Keratinocyte (primary cell): ENCODE results near the gene PRRC1. TPM values are rescaled to one million over a fixed set of nuclear protein-coding genes. Genes with fewer than 3 reads are reported as not detected.

Experiments used
- DNase-seq: peaks from one replicate; pipeline ENCODE4 v3.0.0-alpha.2; 2011; ENCODE audit warnings: low read depth, missing footprints, low spot score
- FAIRE-seq: peaks from 2 replicates; lab custom pipeline; 2011; peaks lifted over from hg19 to GRCh38; lab: Jason Lieb, UNC
- H2AFZ ChIP-seq: 2 replicates; pipeline ENCODE4 v1.6.0; 2012; ENCODE audit warnings: low read length, control low read depth, inconsistent platforms; ENCODE audit not compliant: control insufficient read depth
- H3K27ac ChIP-seq: 2 replicates; pipeline ENCODE4 v1.5.1; 2011; ENCODE audit warnings: low read length; ENCODE audit not compliant: control insufficient read depth, insufficient read depth
- H3K27me3 ChIP-seq: 3 replicates; pipeline ENCODE4 v1.6.0; 2011; ENCODE audit warnings: low read length; ENCODE audit not compliant: control insufficient read depth, insufficient read depth; ENCODE audit errors: extremely low read depth
- H3K36me3 ChIP-seq, 2 experiments: 2 replicates in 1 of 2; 3 replicates in 1 of 2; pipeline ENCODE4 v1.5.1; 2011; ENCODE audit warnings: low read length in 2 of 2, mild to moderate bottlenecking in 1 of 2; ENCODE audit not compliant: control insufficient read depth in 2 of 2, insufficient read depth in 2 of 2; ENCODE audit errors: extremely low read depth in 1 of 2
- H3K4me1 ChIP-seq: 3 replicates; pipeline ENCODE4 v1.5.1; 2011; ENCODE audit warnings: low read length; ENCODE audit not compliant: control insufficient read depth, insufficient read depth; ENCODE audit errors: extremely low read depth
- H3K4me2 ChIP-seq: 3 replicates; pipeline ENCODE4 v1.6.0; 2011; ENCODE audit warnings: low read depth, low read length; ENCODE audit not compliant: control insufficient read depth, insufficient read depth; ENCODE audit errors: extremely low read depth
- H3K4me3 ChIP-seq, 3 experiments: fragments of 200-600 bp in 1 of 3; sonication (generic) in 1 of 3; 2 replicates in 2 of 3; 3 replicates in 1 of 3; pipeline ENCODE4 v1.5.1; 2011 to 2016; ENCODE audit warnings: low read length in 3 of 3, mild to moderate bottlenecking in 3 of 3, control low read depth in 2 of 3, inconsistent platforms in 1 of 3, low read depth in 1 of 3, mixed read lengths in 1 of 3, mixed run types in 1 of 3, moderate library complexity in 1 of 3; ENCODE audit not compliant: control insufficient read depth in 2 of 3, insufficient read depth in 2 of 3; ENCODE audit errors: extremely low read depth in 1 of 3
- H3K79me2 ChIP-seq: 2 replicates; pipeline ENCODE4 v1.6.0; 2012; ENCODE audit warnings: low read length; ENCODE audit not compliant: control insufficient read depth, insufficient read depth
- H3K9ac ChIP-seq: 3 replicates; pipeline ENCODE4 v1.6.0; 2011; ENCODE audit warnings: low read length; ENCODE audit not compliant: control insufficient read depth, insufficient read depth; ENCODE audit errors: extremely low read depth
- H3K9me1 ChIP-seq: 3 replicates; pipeline ENCODE4 v1.6.0; 2011; ENCODE audit warnings: low read length; ENCODE audit not compliant: control insufficient read depth, insufficient read depth; ENCODE audit errors: extremely low read depth
- H3K9me3 ChIP-seq: 2 replicates; pipeline ENCODE4 v1.5.1; 2012; ENCODE audit warnings: low read depth, low read length; ENCODE audit not compliant: control insufficient read depth
- H4K20me1 ChIP-seq: 3 replicates; pipeline ENCODE4 v1.6.0; 2011; ENCODE audit warnings: low read length; ENCODE audit not compliant: control insufficient read depth, insufficient read depth; ENCODE audit errors: extremely low read depth
- EZH2 ChIP-seq: IDR thresholded peaks from one replicate; pipeline ENCODE4 v1.6.1; 2012; ENCODE audit warnings: inconsistent platforms, mild to moderate bottlenecking, low read length, moderate library complexity
- dilution Hi-C: fragments of 300-500 bp; cut with MboI; formaldehyde crosslinking; loops from one replicate; pipeline ENCODE4 v1.7.0; 2020; ENCODE audit warnings: low sequenced_read_pairs; ENCODE audit not compliant: extremely low pct_ligation_motif_present
- polyA plus RNA-seq, 5 experiments: library from polyadenylated mRNA; depleted of rRNA in 3 of 5; stranded (reverse) in 3 of 5; stranded (forward) in 1 of 5; unstranded in 1 of 5; fragments of >200 nt; gene quantifications; 1 replicate in 1 of 5; 2 replicates in 3 of 5; 3 replicates in 1 of 5; pipeline versions ENCODE4 v1.2.1 to v1.2.3, GENCODE V29; 2011 to 2012; ENCODE audit warnings: missing spikeins in 2 of 5, low read depth in 1 of 5, low replicate concordance in 1 of 5
- TF ChIP-seq, protein P1 (sequence below), 3 experiments: IDR thresholded peaks in 1 of 3; conservative IDR thresholded peaks in 1 of 3; optimal IDR thresholded peaks in 1 of 3; 2 replicates in 2 of 3; 3 replicates in 1 of 3; pipeline versions ENCODE3 to v1.5.1; 2011; ENCODE audit warnings: low read length in 3 of 3, mild to moderate bottlenecking in 3 of 3, moderate library complexity in 2 of 3, control low read depth in 1 of 3, inconsistent platforms in 1 of 3; ENCODE audit not compliant: insufficient read depth in 2 of 3; ENCODE audit errors: extremely low read depth in 1 of 3

PRRC1 gene
- polyA plus RNA-seq, 1 donor (not counting 4 experiments of a cell fraction or from before 2014, with no cell fraction given), result 48.6 TPM

DNA sequence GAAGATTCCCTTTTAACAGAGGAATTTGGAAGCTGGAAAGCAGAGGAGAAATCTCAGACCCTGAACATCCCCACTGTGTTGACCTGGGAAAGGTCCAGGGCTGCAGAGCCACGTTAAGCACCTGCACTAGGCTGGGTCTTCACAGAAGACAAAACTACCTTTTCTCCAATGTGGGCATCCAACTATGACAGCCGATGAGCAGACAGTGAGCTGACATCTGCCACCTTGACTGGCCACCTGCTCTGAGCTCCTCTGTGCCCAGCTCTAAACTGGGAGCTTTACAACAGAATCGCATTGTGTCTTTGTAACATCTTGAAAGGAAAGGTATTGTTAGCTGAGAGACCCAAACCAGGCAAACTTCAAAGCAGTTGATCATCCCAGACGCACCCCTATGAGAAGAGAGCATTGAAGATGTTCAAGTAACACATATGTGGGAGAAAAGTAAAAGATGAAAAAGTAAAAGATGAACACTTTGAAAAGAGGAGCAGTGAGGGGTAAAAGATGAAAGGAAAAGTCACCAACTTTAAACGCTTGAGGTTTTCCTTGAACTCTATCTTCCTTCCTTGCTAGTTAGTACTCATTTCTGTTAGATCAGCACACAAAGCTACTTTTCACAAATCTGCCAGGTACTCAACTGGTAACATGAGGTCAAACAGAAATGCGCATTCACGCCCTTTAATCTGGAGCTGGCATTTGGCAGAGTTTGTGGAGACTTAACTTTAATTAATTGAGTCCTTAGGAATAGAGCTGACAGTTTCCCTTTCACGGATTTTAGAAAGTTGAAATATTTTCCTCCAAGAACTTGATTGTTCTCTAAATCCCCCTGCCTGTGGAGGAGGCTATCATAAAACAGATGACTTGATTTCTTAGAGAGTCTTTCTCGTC lies 78.3 kb downstream of the PRRC1 start:
- Histone ChIP-seq H3K4me3 (no peak overlapping the region), H3K9me3 (no peaks in the 10 kb centered on the region), H3K27ac (no peak overlapping the region), H3K4me1 (no peaks in the 10 kb centered on the region), H4K20me1 (no peaks in the 10 kb centered on the region), H2AFZ (no peak overlapping the region), H3K79me2 (no peaks in the 10 kb centered on the region), H3K9ac (no peak overlapping the region), H3K36me3 (no peaks in the 10 kb centered on the region), H3K27me3 (no peaks in the 10 kb centered on the region), H3K9me1 (no peaks in the 10 kb centered on the region), H3K4me2 (no peak overlapping the region)
- DNase-seq (no peak), FAIRE-seq (no peak)
- dilution Hi-C loops, result no loop called here
- TF ChIP-seq, protein P1, sequence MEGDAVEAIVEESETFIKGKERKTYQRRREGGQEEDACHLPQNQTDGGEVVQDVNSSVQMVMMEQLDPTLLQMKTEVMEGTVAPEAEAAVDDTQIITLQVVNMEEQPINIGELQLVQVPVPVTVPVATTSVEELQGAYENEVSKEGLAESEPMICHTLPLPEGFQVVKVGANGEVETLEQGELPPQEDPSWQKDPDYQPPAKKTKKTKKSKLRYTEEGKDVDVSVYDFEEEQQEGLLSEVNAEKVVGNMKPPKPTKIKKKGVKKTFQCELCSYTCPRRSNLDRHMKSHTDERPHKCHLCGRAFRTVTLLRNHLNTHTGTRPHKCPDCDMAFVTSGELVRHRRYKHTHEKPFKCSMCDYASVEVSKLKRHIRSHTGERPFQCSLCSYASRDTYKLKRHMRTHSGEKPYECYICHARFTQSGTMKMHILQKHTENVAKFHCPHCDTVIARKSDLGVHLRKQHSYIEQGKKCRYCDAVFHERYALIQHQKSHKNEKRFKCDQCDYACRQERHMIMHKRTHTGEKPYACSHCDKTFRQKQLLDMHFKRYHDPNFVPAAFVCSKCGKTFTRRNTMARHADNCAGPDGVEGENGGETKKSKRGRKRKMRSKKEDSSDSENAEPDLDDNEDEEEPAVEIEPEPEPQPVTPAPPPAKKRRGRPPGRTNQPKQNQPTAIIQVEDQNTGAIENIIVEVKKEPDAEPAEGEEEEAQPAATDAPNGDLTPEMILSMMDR (optimal IDR thresholded peaks at IDR 0.05 in 1 of 3, IDR thresholded peaks at IDR 0.05 in 1 of 3, conservative IDR thresholded peaks at IDR 0.05 in 1 of 3; ENCODE audit: extremely low read depth in 1 of 3, insufficient read depth in 2 of 3, low read length in 3 of 3), result no peak
- TF ChIP-seq EZH2, result no peak

DNA sequence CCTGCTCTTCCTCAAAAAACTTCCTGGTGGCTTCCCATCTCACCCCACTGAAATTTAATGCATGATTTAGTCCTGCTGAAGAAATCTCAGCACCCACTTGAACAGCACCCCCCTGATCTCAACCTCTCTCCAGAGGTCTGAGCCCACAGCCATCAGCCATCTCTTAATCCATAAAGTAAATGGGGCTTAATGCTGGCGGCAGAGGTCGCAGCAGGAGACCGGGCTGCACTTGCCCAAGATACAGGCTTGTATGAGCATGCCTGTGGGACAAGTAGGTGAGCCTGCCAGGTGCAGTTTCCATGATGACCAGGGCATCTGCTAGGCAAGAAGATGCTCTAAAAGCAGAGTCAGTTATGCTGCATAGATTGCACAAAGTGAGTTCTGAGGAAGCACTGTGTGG lies 79.1 kb downstream of the PRRC1 start:
- dilution Hi-C loops, result no loop called here

More for the DNA sequence above, 79.1 kb downstream of the PRRC1 start:
- H3K9me1 ChIP-seq, result no peaks in the 10 kb centered on the region
- H4K20me1 ChIP-seq, result no peaks in the 10 kb centered on the region
- H3K4me1 ChIP-seq, result no peaks in the 10 kb centered on the region
- no peak overlapping the region for H3K4me3 ChIP-seq
- DNase-seq (no peak), FAIRE-seq (no peak)
- no peak overlapping the region for H3K4me2 ChIP-seq
- H3K9me3 ChIP-seq, result no peaks in the 10 kb centered on the region
- no peaks in the 10 kb centered on the region for H3K36me3 ChIP-seq
- TF ChIP-seq EZH2, result no peak
- TF ChIP-seq, protein P1 (optimal IDR thresholded peaks at IDR 0.05 in 1 of 3, IDR thresholded peaks at IDR 0.05 in 1 of 3, conservative IDR thresholded peaks at IDR 0.05 in 1 of 3; ENCODE audit: extremely low read depth in 1 of 3, insufficient read depth in 2 of 3, low read length in 3 of 3), result no peak
- no peak overlapping the region for H3K27ac ChIP-seq
- no peak overlapping the region for H3K9ac ChIP-seq
- H3K27me3 ChIP-seq, result no peaks in the 10 kb centered on the region
- H2AFZ ChIP-seq, result no peak overlapping the region
- H3K79me2 ChIP-seq, result no peaks in the 10 kb centered on the region
